GM12891 (cell line): ENCODE measurements around the gene RYR1.
"Not testable (repeated sequence)": the region's sequence is repeated elsewhere in the genome, so short reads cannot be mapped to it uniquely, and the experiment has no call there.

Experiments
- DNase-seq: peaks from one replicate; pipeline ENCODE4 v3.0.0; 2011; ENCODE audit warnings: low spot score; ENCODE audit not compliant: insufficient read length
- FAIRE-seq: peaks from 2 replicates; lab custom pipeline; 2011; peaks lifted over from hg19 to GRCh38; lab: Jason Lieb, UNC
- PAX5 ChIP-seq: IDR thresholded peaks from 2 replicates; pipeline ENCODE4 v1.6.1; 2011; ENCODE audit warnings: low read length, moderate library complexity, mild to moderate bottlenecking; ENCODE audit not compliant: insufficient read depth, severe bottlenecking
- POLR2A ChIP-seq: IDR thresholded peaks from 2 replicates; pipeline ENCODE4 v1.6.1; 2011; ENCODE audit warnings: low read depth, low read length, control low read depth
- POLR2AphosphoS5 ChIP-seq: IDR thresholded peaks from 2 replicates; pipeline ENCODE4 v1.6.1; 2011; ENCODE audit warnings: low read depth, low read length, control low read depth
- POU2F2 ChIP-seq: IDR thresholded peaks from 2 replicates; pipeline ENCODE4 v1.6.1; 2011; ENCODE audit warnings: low read depth, mild to moderate bottlenecking, control low read depth, low read length, moderate library complexity
- SPI1 ChIP-seq: IDR thresholded peaks from 2 replicates; pipeline ENCODE4 v1.6.1; 2011; ENCODE audit warnings: low read depth, low read length, control low read depth
- TAF1 ChIP-seq: IDR thresholded peaks from 2 replicates; pipeline ENCODE4 v1.6.1; 2011; ENCODE audit warnings: low read depth, low read length, control low read depth

The RYR1 gene

GRCh38 chr19:38556521-38557174, 123.2 kb downstream of the RYR1 start:
- no peak for FAIRE-seq
- TF ChIP-seq POLR2AphosphoS5, result no peak
- TF ChIP-seq POU2F2, result no peak
- TF ChIP-seq TAF1, result no peak
- no peak for DNase-seq

GRCh38 chr19:38557205-38557799, 123.8 kb downstream of the RYR1 start:
- TF ChIP-seq POU2F2, result peak; percentile 86
- TF ChIP-seq SPI1, result no peak
- DNase-seq, result no peak
- peak; percentile 90 for FAIRE-seq

- not testable (repeated sequence) for DNase-seq, FAIRE-seq
Observed at GRCh38 chr19:38558933-38559332, 125.4 kb downstream of the RYR1 start.

GRCh38 chr19:38559428-38560401, 126.2 kb downstream of the RYR1 start:
- TF ChIP-seq SPI1 (no peak), PAX5 (peak; percentile 41), POU2F2 (peak; percentile 89)
- FAIRE-seq (peak; percentile 92), DNase-seq (peak; percentile 46)

- FAIRE-seq, result no peak
- no peak for TF ChIP-seq TAF1
- no peak for TF ChIP-seq PAX5
- TF ChIP-seq POLR2A, result no peak
- no peak for TF ChIP-seq SPI1
- no peak for TF ChIP-seq POLR2AphosphoS5
- TF ChIP-seq POU2F2, result no peak
- DNase-seq, result no peak
Observed at GRCh38 chr19:38561053-38561606, 127.6 kb downstream of the RYR1 start.

GRCh38 chr19:38561658-38562057, 128.2 kb downstream of the RYR1 start:
- DNase-seq, result no peak
- TF ChIP-seq SPI1 (no peak), POLR2A (no peak), POLR2AphosphoS5 (no peak), TAF1 (no peak), PAX5 (no peak), POU2F2 (no peak)
- no peak for FAIRE-seq

- FAIRE-seq (no peak), DNase-seq (no peak)
- TF ChIP-seq PAX5 (no peak), POU2F2 (no peak), POLR2AphosphoS5 (no peak), TAF1 (no peak), POLR2A (no peak), SPI1 (no peak)
Observed at GRCh38 chr19:38562096-38562495, 128.6 kb downstream of the RYR1 start.

GRCh38 chr19:38563475-38563874, 130.0 kb downstream of the RYR1 start:
- DNase-seq (no peak), FAIRE-seq (no peak)
- TF ChIP-seq SPI1 (no peak), TAF1 (no peak), PAX5 (no peak), POLR2AphosphoS5 (no peak), POLR2A (no peak), POU2F2 (no peak)

GRCh38 chr19:38564981-38565690, 131.6 kb downstream of the RYR1 start:
- DNase-seq, result no peak
- TF ChIP-seq POLR2A (no peak), POU2F2 (no peak), TAF1 (no peak), POLR2AphosphoS5 (no peak), SPI1 (no peak), PAX5 (no peak)
- FAIRE-seq, result peak; percentile 56

- DNase-seq, result no peak
- FAIRE-seq, result no peak
- TF ChIP-seq POLR2A, result no peak
- no peak for TF ChIP-seq SPI1
- TF ChIP-seq PAX5, result no peak
- no peak for TF ChIP-seq POU2F2
- TF ChIP-seq TAF1, result no peak
- TF ChIP-seq POLR2AphosphoS5, result no peak
Observed at GRCh38 chr19:38565691-38566105, 132.2 kb downstream of the RYR1 start.
